H1 (cell line): Measurements from ENCODE around the gene DHRS4L2. TPM values are rescaled to one million over a fixed set of nuclear protein-coding genes. Genes with fewer than 3 reads are reported as not detected.
"Not testable (repeated sequence)": the region's sequence is repeated elsewhere in the genome, so short reads cannot be mapped to it uniquely, and the experiment has no call there.

Experiments
- CTCF ChIA-PET: fragments of 300-600 bp; sonication (Branson Sonifier 250); formaldehyde crosslinking; loops from one replicate; lab custom pipeline; 2021; ENCODE audit not compliant: partially characterized antibody; lab: Charles Lee
- POLR2A ChIA-PET: fragments of 300-600 bp; sonication (Branson Sonifier 250); formaldehyde crosslinking; loops from one replicate; lab custom pipeline; 2021; ENCODE audit warnings: inconsistent platforms; ENCODE audit not compliant: partially characterized antibody; lab: Charles Lee
- DNase-seq, 2 experiments: peaks; one replicate each; pipeline versions ENCODE4 v3.0.0 to v3.0.0-alpha.2; 2010 to 2022; ENCODE audit warnings: low spot score in 2 of 2, low read depth in 1 of 2, mixed read lengths in 1 of 2
- FAIRE-seq: peaks from 2 replicates; lab custom pipeline; 2011; peaks lifted over from hg19 to GRCh38; lab: Jason Lieb, UNC
- H2AFZ ChIP-seq: 2 replicates; pipeline ENCODE4 v1.8.1; 2012; ENCODE audit warnings: low read length, inconsistent platforms
- H2AK5ac ChIP-seq: 2 replicates; pipeline ENCODE4 v1.6.1; 2013; ENCODE audit warnings: low read depth, low read length
- H2BK120ac ChIP-seq: replicated peaks from 2 replicates; pipeline ENCODE3; 2013; ENCODE audit warnings: low read depth, low read length, inconsistent platforms
- H2BK12ac ChIP-seq: 2 replicates; pipeline ENCODE4 v1.6.1; 2013; ENCODE audit warnings: low read depth, low read length
- H2BK15ac ChIP-seq: 2 replicates; pipeline ENCODE4 v1.6.1; 2013; ENCODE audit warnings: low read length
- H2BK20ac ChIP-seq: 2 replicates; pipeline ENCODE4 v1.6.1; 2013; ENCODE audit warnings: low read length
- H2BK5ac ChIP-seq: 2 replicates; pipeline ENCODE4 v1.6.1; 2013; ENCODE audit warnings: low read depth, low read length
- H3K14ac ChIP-seq: 2 replicates; pipeline ENCODE4 v1.6.1; 2013; ENCODE audit warnings: inconsistent platforms; ENCODE audit not compliant: insufficient read length
- H3K18ac ChIP-seq: 2 replicates; pipeline ENCODE4 v1.6.1; 2013; ENCODE audit warnings: low read length; ENCODE audit errors: extremely low read depth
- H3K23ac ChIP-seq: 2 replicates; pipeline ENCODE4 v1.6.1; 2013; ENCODE audit warnings: inconsistent platforms; ENCODE audit not compliant: insufficient read length
- H3K23me2 ChIP-seq: 2 replicates; pipeline ENCODE4 v1.6.1; 2013; ENCODE audit warnings: low read depth, low read length
- H3K27ac ChIP-seq: 2 replicates; pipeline ENCODE4 v1.6.1; 2011; ENCODE audit warnings: low read depth, low read length, inconsistent platforms
- H3K27me3 ChIP-seq, 4 experiments: replicated peaks in 1 of 4; 1 replicate in 1 of 4; 2 replicates in 3 of 4; pipeline versions ENCODE4 v1.6.1 to v1.8.1; 2011 to 2013; ENCODE audit warnings: low read length in 3 of 4, mild to moderate bottlenecking in 3 of 4, inconsistent platforms in 2 of 4, mixed read lengths in 2 of 4, moderate library complexity in 1 of 4; ENCODE audit not compliant: control insufficient read depth in 3 of 4, insufficient read depth in 3 of 4; ENCODE audit errors: extremely low read depth in 1 of 4
- H3K36me3 ChIP-seq, 4 experiments: 2 replicates each; pipeline versions ENCODE4 v1.6.1 to v1.8.1; 2011 to 2013; ENCODE audit warnings: mild to moderate bottlenecking in 4 of 4, low read length in 3 of 4, moderate library complexity in 2 of 4, control low read depth in 1 of 4, inconsistent platforms in 1 of 4; ENCODE audit not compliant: insufficient read depth in 4 of 4, control insufficient read depth in 2 of 4
- H3K4ac ChIP-seq: replicated peaks from 2 replicates; pipeline ENCODE3; 2013; ENCODE audit warnings: low read length, low read depth, mixed read lengths, inconsistent platforms; ENCODE audit not compliant: insufficient read length
- H3K4me1 ChIP-seq, 4 experiments: replicated peaks in 1 of 4; 1 replicate in 1 of 4; 2 replicates in 3 of 4; pipeline versions ENCODE4 v1.6.1 to v1.8.1; 2011 to 2013; ENCODE audit warnings: low read length in 3 of 4, inconsistent platforms in 2 of 4, mixed read lengths in 1 of 4; ENCODE audit not compliant: insufficient read depth in 4 of 4, control insufficient read depth in 3 of 4
- H3K4me2 ChIP-seq, 2 experiments: 2 replicates each; pipeline versions ENCODE4 v1.6.1 to v1.8.1; 2011 to 2013; ENCODE audit warnings: low read depth in 2 of 2, low read length in 2 of 2, control low read depth in 1 of 2, inconsistent platforms in 1 of 2, mild to moderate bottlenecking in 1 of 2; ENCODE audit not compliant: insufficient read depth in 1 of 2
- H3K4me3 ChIP-seq, 4 experiments: fragments of 200-600, 300-600 bp in 1 of 4; sonication (generic), shearing (Covaris generic), sonication (Bioruptor Twin) in 1 of 4; 2 replicates each; pipeline versions ENCODE4 v1.5.1 to v1.8.1; 2011 to 2016; ENCODE audit warnings: low read length in 4 of 4, low read depth in 3 of 4, control low read depth in 2 of 4, inconsistent platforms in 2 of 4, mild to moderate bottlenecking in 2 of 4, mixed read lengths in 1 of 4, moderate library complexity in 1 of 4; ENCODE audit not compliant: insufficient read depth in 2 of 4; ENCODE audit errors: extremely low read depth in 1 of 4
- H3K56ac ChIP-seq: replicated peaks from 2 replicates; pipeline ENCODE3; 2013; ENCODE audit warnings: low read depth, mild to moderate bottlenecking, mixed read lengths, low read length, inconsistent platforms; ENCODE audit not compliant: insufficient read length
- H3K79me1 ChIP-seq: 2 replicates; pipeline ENCODE4 v1.6.1; 2013; ENCODE audit warnings: low read depth, low read length, control low read depth
- H3K79me2 ChIP-seq, 2 experiments: 2 replicates each; pipeline versions ENCODE4 v1.6.1 to v1.8.1; 2012 to 2013; ENCODE audit warnings: low read length in 2 of 2, mild to moderate bottlenecking in 2 of 2, inconsistent platforms in 1 of 2; ENCODE audit not compliant: insufficient read depth in 2 of 2, control insufficient read depth in 1 of 2
- H3K9ac ChIP-seq, 4 experiments: replicated peaks in 1 of 4; 1 replicate in 1 of 4; 2 replicates in 3 of 4; pipeline versions ENCODE4 v1.6.1 to v1.8.1; 2011 to 2013; ENCODE audit warnings: low read depth in 3 of 4, low read length in 3 of 4, control low read depth in 2 of 4, mild to moderate bottlenecking in 2 of 4, moderate library complexity in 2 of 4, inconsistent platforms in 1 of 4; ENCODE audit errors: extremely low read depth in 1 of 4
- H3K9me3 ChIP-seq, 2 experiments: 2 replicates each; pipeline versions ENCODE4 v1.6.1 to v1.8.1; 2012 to 2013; ENCODE audit warnings: mild to moderate bottlenecking in 2 of 2, moderate library complexity in 2 of 2, control low read depth in 1 of 2, inconsistent platforms in 1 of 2, low read depth in 1 of 2, low read length in 1 of 2, mixed read lengths in 1 of 2; ENCODE audit not compliant: insufficient read depth in 2 of 2
- H4K20me1 ChIP-seq, 2 experiments: replicated peaks in 1 of 2; 2 replicates each; pipeline versions ENCODE3 to v1.8.1; 2011 to 2013; ENCODE audit warnings: inconsistent platforms in 2 of 2, low read length in 2 of 2, mild to moderate bottlenecking in 1 of 2; ENCODE audit not compliant: insufficient read depth in 2 of 2, control insufficient read depth in 1 of 2
- H4K5ac ChIP-seq: 2 replicates; pipeline ENCODE4 v1.6.1; 2013; ENCODE audit warnings: low read length, low read depth, mixed read lengths, inconsistent platforms; ENCODE audit not compliant: insufficient read length
- H4K8ac ChIP-seq: 2 replicates; pipeline ENCODE4 v1.8.0; 2013; ENCODE audit warnings: mild to moderate bottlenecking, moderate library complexity, low read length, inconsistent platforms; ENCODE audit not compliant: insufficient read depth; ENCODE audit errors: extremely low read depth
- H4K91ac ChIP-seq: replicated peaks from 2 replicates; pipeline ENCODE3; 2013; ENCODE audit warnings: low read length, mixed read lengths, inconsistent platforms; ENCODE audit not compliant: insufficient read length
- WGBS, 2 experiments: shearing (Covaris generic) in 1 of 2; methylation state at CpG; one replicate each; pipeline versions ENCODE4 v1.1.6 to v1.1.7; 2013 to 2015; ENCODE audit warnings: low lambda C conversion rate in 2 of 2, mixed read lengths in 2 of 2, inconsistent platforms in 1 of 2, low coverage in 1 of 2, missing lambda C conversion rate in 1 of 2; ENCODE audit not compliant: insufficient replicate concordance in 2 of 2, insufficient coverage in 1 of 2, insufficient read length in 1 of 2; ENCODE audit errors: extremely low coverage in 1 of 2, missing lambda C conversion rate in 1 of 2; 5-methylcytosine and 5-hydroxymethylcytosine counted together
- polyA plus RNA-seq, 7 experiments: library from polyadenylated mRNA; depleted of rRNA in 3 of 7; stranded (reverse) in 5 of 7; unstranded in 2 of 7; fragments of >200 nt in 5 of 7; fragments of 200-250 nt in 2 of 7; gene quantifications; 1 replicate in 5 of 7; 2 replicates in 1 of 7; 4 replicates in 1 of 7; pipeline versions ENCODE4 v1.2.1 to v1.2.3, GENCODE V29; 2011 to 2013; ENCODE audit warnings: missing spikeins in 2 of 7, mixed read lengths in 2 of 7
- total RNA-seq: library from RNA; stranded (reverse); fragmentation: NEBNext Ultra II Directional; extraction: Animal tissue kit (Norgen Biotek cat#: 25700); gene quantifications from 2 replicates; pipeline ENCODE4 v1.2.1, GENCODE V29; 2021

DHRS4L2 gene
- total and polyA plus RNA-seq, 2 of the 8 experiments (the other 6 are each of a cell fraction or from before 2014, with no cell fraction given): 12.3 to 15.4 TPM

DNA sequence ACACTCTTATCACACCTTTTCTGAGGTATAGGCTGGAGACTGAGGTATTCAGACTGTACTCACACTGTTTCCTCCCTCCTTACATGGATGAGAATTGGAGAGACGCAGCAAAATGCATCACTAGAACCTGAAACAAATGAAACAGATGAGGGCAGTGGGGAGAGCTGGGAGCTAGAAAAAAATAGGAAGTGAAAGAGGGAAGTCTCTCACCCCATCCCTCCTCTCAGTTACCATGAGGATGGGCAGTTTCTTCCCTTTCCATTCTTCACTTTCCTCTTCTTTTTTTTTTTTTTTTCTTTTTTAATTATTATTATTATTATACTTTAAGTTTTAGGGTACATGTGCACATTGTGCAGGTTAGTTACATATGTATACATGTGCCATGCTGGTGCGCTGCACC is 12.9 kb downstream of the DHRS4L2 start:
- H4K91ac ChIP-seq, H3K4me2 ChIP-seq, H3K9me3 ChIP-seq, DNase-seq, H3K23me2 ChIP-seq, H3K27me3 ChIP-seq, H3K36me3 ChIP-seq, H2AFZ ChIP-seq, H3K79me2 ChIP-seq, POLR2A ChIA-PET, H2BK12ac ChIP-seq, H3K23ac ChIP-seq, H2BK15ac ChIP-seq, H4K20me1 ChIP-seq, H3K27ac ChIP-seq, H4K8ac ChIP-seq, H3K9ac ChIP-seq, H3K14ac ChIP-seq, H2AK5ac ChIP-seq, H3K4me3 ChIP-seq, CTCF ChIA-PET, H2BK20ac ChIP-seq, H3K18ac ChIP-seq, FAIRE-seq, H2BK5ac ChIP-seq, H3K79me1 ChIP-seq, H4K5ac ChIP-seq, H3K4ac ChIP-seq, H3K56ac ChIP-seq, H2BK120ac ChIP-seq, H3K4me1 ChIP-seq: not testable (repeated sequence)
- 86% methylated on average over 1 of the region's 2 CpGs; no CpG with 5 or more reads in 1 of the 2 experiments for WGBS, 2 experiments

- POLR2A ChIA-PET, H3K4ac ChIP-seq, H2AFZ ChIP-seq, DNase-seq, H3K4me1 ChIP-seq, H3K36me3 ChIP-seq, H4K5ac ChIP-seq, H3K27me3 ChIP-seq, H2BK20ac ChIP-seq, H3K18ac ChIP-seq, H2BK5ac ChIP-seq, H4K91ac ChIP-seq, H3K23me2 ChIP-seq, FAIRE-seq, H3K27ac ChIP-seq, H3K79me1 ChIP-seq, H3K9ac ChIP-seq, H2BK12ac ChIP-seq, H3K14ac ChIP-seq, H2BK120ac ChIP-seq, H2BK15ac ChIP-seq, H4K20me1 ChIP-seq, H3K56ac ChIP-seq, H3K79me2 ChIP-seq, H3K23ac ChIP-seq, H3K9me3 ChIP-seq, H2AK5ac ChIP-seq, H4K8ac ChIP-seq, CTCF ChIA-PET: not testable (repeated sequence)
- Histone ChIP-seq H3K4me2 (peak overlapping the region; percentile 56 to 62), H3K4me3 (peak overlapping the region in 2 of 4 experiments; percentile 36 to 55; a peak in 3 of 8 replicates)
- 27% methylated on average over 7 of the region's 15 CpGs; no CpG with 5 or more reads in 1 of the 2 experiments for WGBS, 2 experiments
These were observed 17.7 kb downstream of the DHRS4L2 start for GRCh38 chr14:24006471-24006816.
